Measurements from ENCODE around the gene CDK3.
"Not testable (repeated sequence)": the region's sequence is repeated elsewhere in the genome, so short reads cannot be mapped to it uniquely, and the experiment has no call there.

DNA sequence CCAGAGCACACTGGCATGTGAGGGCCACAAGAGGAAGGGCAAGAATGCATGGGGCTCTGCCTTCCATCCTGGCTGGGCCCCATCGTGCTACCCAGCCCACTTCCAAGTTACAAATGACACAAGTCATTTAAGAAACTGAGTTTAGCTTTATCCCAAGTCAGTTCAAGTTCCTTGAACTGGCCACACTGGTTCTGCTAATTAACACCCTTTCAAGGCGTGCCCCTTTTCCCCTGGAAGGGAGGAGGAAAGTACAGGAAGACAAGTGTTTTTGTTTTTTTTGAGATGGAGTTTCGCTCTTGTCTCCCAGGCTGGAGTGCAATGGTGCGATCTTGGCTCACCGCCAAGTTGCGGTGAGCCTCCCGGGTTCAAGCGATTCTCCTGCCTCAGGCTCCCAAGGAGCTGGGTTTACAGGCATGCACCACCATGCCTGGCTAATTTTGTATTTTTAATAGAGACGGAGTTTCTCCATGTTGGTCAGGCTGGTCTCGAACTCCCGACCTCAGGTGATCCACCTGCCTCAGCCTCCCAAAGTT, 43.9 kb downstream of the CDK3 start:
- TF ChIP-seq RAD21 (IDR thresholded peaks at IDR 0.05; ENCODE audit: low read depth); ZBTB7A (IDR thresholded peaks at IDR 0.05; ENCODE audit: low read depth); EP300 (IDR thresholded peaks at IDR 0.05; ENCODE audit: borderline replicate concordance); TCF12 (IDR thresholded peaks at IDR 0.05; ENCODE audit: low read depth); TAF1 (IDR thresholded peaks at IDR 0.05; ENCODE audit: low read depth); REST (IDR thresholded peaks at IDR 0.05; ENCODE audit: low read depth); CEBPB (IDR thresholded peaks at IDR 0.05); CREB1 (IDR thresholded peaks at IDR 0.05; ENCODE audit: low read depth): not testable (repeated sequence)
- TF ChIP-seq, protein P1, sequence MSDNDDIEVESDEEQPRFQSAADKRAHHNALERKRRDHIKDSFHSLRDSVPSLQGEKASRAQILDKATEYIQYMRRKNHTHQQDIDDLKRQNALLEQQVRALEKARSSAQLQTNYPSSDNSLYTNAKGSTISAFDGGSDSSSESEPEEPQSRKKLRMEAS (IDR thresholded peaks at IDR 0.05), result not testable (repeated sequence)

Data from Ishikawa (cell line).